Endothelial cell of hepatic sinusoid (primary cell): ENCODE results near the gene MON1B.
"Not testable (repeated sequence)": the region's sequence is repeated elsewhere in the genome, so short reads cannot be mapped to it uniquely, and the experiment has no call there.

Source experiments
- in situ Hi-C: cut with HindIII; loops from 2 replicates; pipeline ENCODE4 v1.10.0; 2017; ENCODE audit warnings: low sequenced_read_pairs

MON1B gene

GRCh38 chr16:77190478-77191258, at the start of gene MON1B:
Gene MON1B, plus strand, starts transcription at chr16:77191190. Its CDS starts 296 bp downstream, at chr16:77191486.
- in situ Hi-C loops, result no loop called here

- in situ Hi-C loops, result no loop called here
Measured at GRCh38 chr16:77143364-77143763, 47.6 kb upstream of the MON1B start.

GRCh38 chr16:77148121-77148520, 42.9 kb upstream of the MON1B start:
- in situ Hi-C loops, result no loop called here

GRCh38 chr16:77157346-77158058, 33.5 kb upstream of the MON1B start:
- in situ Hi-C loops, result no loop called here

GRCh38 chr16:77158293-77158692, 32.7 kb upstream of the MON1B start:
- in situ Hi-C loops, result no loop called here

GRCh38 chr16:77165006-77165405, 26.0 kb upstream of the MON1B start:
- in situ Hi-C loops, result loop anchor here (10.0 kb wide), 1 partner anchor 1380 kb away; no protein-coding TSS in a partner anchor

GRCh38 chr16:77165536-77166236, 25.3 kb upstream of the MON1B start:
- in situ Hi-C loops, result loop anchor here (10.0 kb wide), 1 partner anchor 1381 kb away; no protein-coding TSS in a partner anchor

- in situ Hi-C loops, result loop anchor here (10.0 kb wide), 1 partner anchor 1382 kb away; no protein-coding TSS in a partner anchor
Measured at GRCh38 chr16:77166726-77167125, 24.3 kb upstream of the MON1B start.

GRCh38 chr16:77168901-77169300, 22.1 kb upstream of the MON1B start:
- in situ Hi-C loops, result loop anchor here (10.0 kb wide), 1 partner anchor 1384 kb away; no protein-coding TSS in a partner anchor

- in situ Hi-C loops, result loop anchor here (10.0 kb wide), 1 partner anchor 1385 kb away; no protein-coding TSS in a partner anchor
Measured at GRCh38 chr16:77169650-77170236, 21.2 kb upstream of the MON1B start.

GRCh38 chr16:77170805-77171204, 20.2 kb upstream of the MON1B start:
- in situ Hi-C loops, result no loop called here

GRCh38 chr16:77171745-77172635, 19.0 kb upstream of the MON1B start:
- in situ Hi-C loops, result no loop called here

GRCh38 chr16:77172951-77173350, 18.0 kb upstream of the MON1B start:
- in situ Hi-C loops, result no loop called here

GRCh38 chr16:77183137-77183536, 7.9 kb upstream of the MON1B start:
- in situ Hi-C loops, result no loop called here

- in situ Hi-C loops, result not testable (repeated sequence)
Measured at GRCh38 chr16:77186298-77186697, 4.7 kb upstream of the MON1B start.

GRCh38 chr16:77190190-77190477, 856 bp upstream of the MON1B start:
- in situ Hi-C loops, result no loop called here

- in situ Hi-C loops, result no loop called here
Measured at GRCh38 chr16:77191259-77191969, 424 bp downstream of the MON1B start.

GRCh38 chr16:77193377-77193776, 2.4 kb downstream of the MON1B start:
- in situ Hi-C loops, result no loop called here
